Aorta (tissue), 5 donors: ENCODE data around the gene GGA2. TPM values are rescaled to one million over a fixed set of nuclear protein-coding genes. Genes with fewer than 3 reads are reported as not detected.

Experiments
- ATAC-seq: fragments of 200-7000 bp; cut with Tn5 transposase; one replicate; pipeline ENCODE4 v1.9.1; 2022; ENCODE audit warnings: moderate library complexity; ENCODE audit not compliant: low FRiP score
- DNase-seq, 2 donors: peaks; one replicate each; pipeline ENCODE4 v3.0.0-alpha.2; 2020
- H3K27ac ChIP-seq, 2 donors: one replicate each; pipeline ENCODE4 v1.5.1; 2013; ENCODE audit warnings: low read length in 2 of 2, mild to moderate bottlenecking in 2 of 2, moderate library complexity in 2 of 2, control low read depth in 1 of 2, inconsistent platforms in 1 of 2, low read depth in 1 of 2
- H3K27me3 ChIP-seq, 2 donors: one replicate each; pipeline ENCODE4 v1.6.1; 2013; ENCODE audit warnings: control low read depth in 1 of 2, low read length in 1 of 2, mild to moderate bottlenecking in 1 of 2, moderate library complexity in 1 of 2; ENCODE audit not compliant: insufficient read depth in 2 of 2, control insufficient read depth in 1 of 2
- H3K36me3 ChIP-seq, 2 donors: one replicate each; pipeline ENCODE4 v1.6.1; 2013; ENCODE audit warnings: control low read depth in 1 of 2, low read length in 1 of 2, mild to moderate bottlenecking in 1 of 2; ENCODE audit not compliant: insufficient read depth in 2 of 2, control insufficient read depth in 1 of 2
- H3K4me1 ChIP-seq, 2 donors: one replicate each; pipeline ENCODE4 v1.6.1; 2013; ENCODE audit warnings: low read length in 2 of 2, control low read depth in 1 of 2, mild to moderate bottlenecking in 1 of 2, moderate library complexity in 1 of 2; ENCODE audit not compliant: insufficient read depth in 2 of 2, control insufficient read depth in 1 of 2
- H3K4me3 ChIP-seq, 2 donors: one replicate each; pipeline ENCODE4 v1.5.1; 2013; ENCODE audit warnings: low read length in 2 of 2, control low read depth in 1 of 2, mild to moderate bottlenecking in 1 of 2
- H3K9me3 ChIP-seq: one replicate; pipeline ENCODE4 v1.6.1; 2013; ENCODE audit warnings: mild to moderate bottlenecking, low read length; ENCODE audit not compliant: control insufficient read depth
- WGBS, 2 donors: extraction: QIAGEN DNeasy Blood & Tissue Kit; methylation state at CpG; one replicate each; pipeline ENCODE4 v1.1.7; 2013; 5-methylcytosine and 5-hydroxymethylcytosine counted together
- intact Hi-C, 2 donors: fragments of 100-400 bp; cut with DNase I; formaldehyde crosslinking; loops; one replicate each; pipeline versions ENCODE4 v1.14.2 to v1.15.0; 2022
- polyA plus RNA-seq, 2 donors: library from polyadenylated mRNA; stranded (reverse); fragments of 200-250 nt; gene quantifications; one replicate each; pipeline ENCODE4 v1.2.3, GENCODE V29; 2013
- total RNA-seq, 2 donors: library from RNA; stranded (reverse); fragmentation: NEBNext Ultra II Directional; extraction: Animal tissue kit (Norgen Biotek cat#: 25700); gene quantifications; one replicate each; pipeline ENCODE4 v1.2.1, GENCODE V29; 2021
- donor health status: healthy with polysubstance abuse.
- donor health status: Bipolar disorder and iron deficiency.
- donor health status: DM: no; HTN: no; CAD: no.
- donor health status: DM: no; HTN: no; CAD: no.
- donor health status: DM: yes; HTN: yes; CAD: no.

Gene GGA2
- total and polyA plus RNA-seq, 4 donors: 12.0 to 84.9 (median 33.1) TPM

DNA sequence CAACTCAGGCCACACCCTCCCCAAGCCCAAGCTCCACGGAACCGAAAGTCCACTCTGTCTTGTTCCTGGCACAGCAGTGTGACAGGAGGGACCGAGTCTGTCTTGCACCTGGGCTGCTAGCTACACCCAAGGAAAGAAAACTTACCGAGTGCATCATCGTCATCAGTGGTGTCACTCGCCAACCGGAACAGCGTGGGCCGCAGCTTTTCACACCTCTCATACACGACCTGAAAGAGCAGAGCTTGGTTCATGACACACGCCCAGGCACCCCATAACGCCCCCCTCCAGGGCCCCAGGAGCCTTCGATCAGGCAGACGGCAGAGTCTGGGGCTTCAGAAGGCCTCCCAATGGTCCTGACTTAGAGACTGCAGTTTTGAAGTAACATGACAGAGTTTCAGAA is 27.5 kb downstream of the GGA2 start:
- ATAC-seq (no peak), DNase-seq (peak in 1 of 2 donors; percentile 54)
- Histone ChIP-seq H3K9me3 (no peaks in the 10 kb centered on the region), H3K4me3 (no peak overlapping the region), H3K36me3 (peaks cover 0 to 21% of the 10 kb centered on the region in 2 donors), H3K4me1 (no peaks in the 10 kb centered on the region), H3K27ac (no peak overlapping the region), H3K27me3 (no peaks in the 10 kb centered on the region)
- WGBS, 2 donors: 84 to 90% methylated on average over 14 of the region's 14 CpGs
- intact Hi-C loops: no loop called here

DNA sequence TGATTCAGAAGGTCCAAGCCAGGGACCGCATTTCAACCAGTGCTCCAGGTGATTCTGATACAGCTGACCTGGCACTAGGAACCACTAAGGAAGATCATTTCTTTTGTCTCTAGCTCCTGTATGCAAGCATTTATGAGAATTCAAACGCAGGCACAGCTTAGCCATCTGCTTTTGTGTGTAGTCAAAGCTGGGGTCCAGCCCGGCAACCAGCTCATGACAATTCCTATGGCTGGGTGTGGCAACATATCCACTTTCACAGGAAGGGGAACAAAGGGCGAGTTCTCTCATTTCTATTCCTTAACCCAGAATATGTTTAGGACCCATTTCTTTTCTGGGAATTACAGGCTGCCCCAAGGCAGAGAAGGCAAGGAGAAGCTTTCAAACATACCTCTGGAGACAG is 30.0 kb downstream of the GGA2 start:
- Histone ChIP-seq H3K36me3 (peaks cover 0 to 14% of the 10 kb centered on the region in 2 donors), H3K27ac (no peak overlapping the region), H3K9me3 (no peaks in the 10 kb centered on the region), H3K27me3 (no peaks in the 10 kb centered on the region), H3K4me3 (no peak overlapping the region), H3K4me1 (no peaks in the 10 kb centered on the region)
- ATAC-seq (no peak), DNase-seq (peak in 1 of 2 donors; percentile 21)
- intact Hi-C loops: no loop called here
- 93 to 94% methylated on average over 4 of the region's 4 CpGs for WGBS, 2 donors

DNA sequence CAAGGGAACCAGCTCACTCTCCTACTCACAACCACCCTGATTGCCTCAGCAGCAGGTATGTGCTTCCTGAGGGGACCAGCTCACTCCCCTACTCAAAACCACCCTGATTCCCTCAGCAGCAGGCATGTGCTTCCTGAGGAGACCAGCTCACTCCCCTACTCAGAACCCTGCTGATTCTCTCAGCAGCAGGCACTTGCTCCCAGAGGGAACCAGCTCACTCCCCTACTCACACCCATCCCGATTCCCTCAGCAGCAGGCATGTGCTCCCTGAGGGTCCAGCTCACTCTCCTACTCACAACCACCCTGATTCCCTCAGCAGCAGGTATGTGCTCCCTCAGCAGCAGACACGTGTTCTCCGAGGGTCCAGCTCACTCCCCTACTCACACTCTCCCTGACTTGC is 31.2 kb downstream of the GGA2 start:
- intact Hi-C loops: no loop called here

DNA sequence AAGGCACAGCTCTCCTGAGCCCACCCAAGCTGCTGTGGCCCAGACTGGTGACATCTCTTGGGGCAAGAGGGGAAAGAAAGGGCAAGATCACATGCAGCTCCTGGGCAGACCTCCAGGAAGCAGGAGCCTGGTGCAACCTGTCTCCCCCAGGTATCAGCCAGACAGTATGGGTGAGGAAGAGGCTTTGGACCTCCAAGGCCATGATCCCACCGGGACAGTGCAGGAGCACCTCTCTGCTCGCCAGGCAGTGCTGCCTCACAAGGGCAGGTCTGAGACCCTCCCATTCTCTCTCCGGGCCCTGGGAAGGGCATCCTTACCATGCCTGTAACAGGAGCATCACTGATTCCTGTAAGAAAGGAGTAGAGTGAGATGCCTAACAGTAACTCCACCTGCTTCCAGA is 31.7 kb downstream of the GGA2 start:
- no peaks in the 10 kb centered on the region for H3K9me3 ChIP-seq
- DNase-seq (peak in 1 of 2 donors; percentile 50), ATAC-seq (peak; percentile 45)
- H3K27me3 ChIP-seq: no peaks in the 10 kb centered on the region
- H3K4me3 ChIP-seq: no peak overlapping the region
- WGBS, 2 donors: 91 to 98% methylated on average over 3 of the region's 3 CpGs
- intact Hi-C loops: no loop called here
- no peak overlapping the region for H3K27ac ChIP-seq
- no peaks in the 10 kb centered on the region for H3K4me1 ChIP-seq
- H3K36me3 ChIP-seq: peaks cover 0 to 15% of the 10 kb centered on the region in 2 donors

More for the DNA sequence above, 31.2 kb downstream of the GGA2 start:
- Histone ChIP-seq H3K9me3 (no peaks in the 10 kb centered on the region), H3K4me3 (no peak overlapping the region), H3K36me3 (peaks cover 0 to 13% of the 10 kb centered on the region in 2 donors), H3K4me1 (no peaks in the 10 kb centered on the region), H3K27me3 (no peaks in the 10 kb centered on the region), H3K27ac (no peak overlapping the region)
- 90 to 91% methylated on average over 3 of the region's 3 CpGs for WGBS, 2 donors
- no peak for ATAC-seq
- DNase-seq: no peak

DNA sequence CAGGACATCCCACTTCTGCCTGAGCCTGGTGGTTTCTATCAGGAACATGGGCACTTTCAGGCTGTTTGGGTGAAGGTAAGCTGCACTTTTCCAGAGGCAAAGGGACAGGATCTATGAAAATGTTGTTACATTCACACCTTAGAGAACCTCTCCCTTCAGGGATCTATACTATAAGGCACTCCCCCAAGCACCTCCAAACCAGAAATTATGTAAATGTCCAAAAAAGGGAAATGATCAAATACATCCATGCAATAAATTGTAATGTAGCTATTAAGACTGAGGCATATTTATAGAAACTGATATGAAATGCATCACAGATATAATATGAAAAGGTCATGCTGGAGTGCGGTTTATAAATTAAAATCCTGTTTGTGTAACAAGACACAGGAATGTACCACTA is 34.0 kb downstream of the GGA2 start:
- Histone ChIP-seq H3K27me3 (no peaks in the 10 kb centered on the region), H3K36me3 (peaks cover 0 to 15% of the 10 kb centered on the region in 2 donors), H3K9me3 (no peaks in the 10 kb centered on the region), H3K4me3 (no peak overlapping the region), H3K4me1 (no peaks in the 10 kb centered on the region), H3K27ac (no peak overlapping the region)
- WGBS, 2 donors: 75 to 82% methylated on average over 1 of the region's 1 CpG
- intact Hi-C loops: no loop called here
- DNase-seq (no peak), ATAC-seq (no peak)

DNA sequence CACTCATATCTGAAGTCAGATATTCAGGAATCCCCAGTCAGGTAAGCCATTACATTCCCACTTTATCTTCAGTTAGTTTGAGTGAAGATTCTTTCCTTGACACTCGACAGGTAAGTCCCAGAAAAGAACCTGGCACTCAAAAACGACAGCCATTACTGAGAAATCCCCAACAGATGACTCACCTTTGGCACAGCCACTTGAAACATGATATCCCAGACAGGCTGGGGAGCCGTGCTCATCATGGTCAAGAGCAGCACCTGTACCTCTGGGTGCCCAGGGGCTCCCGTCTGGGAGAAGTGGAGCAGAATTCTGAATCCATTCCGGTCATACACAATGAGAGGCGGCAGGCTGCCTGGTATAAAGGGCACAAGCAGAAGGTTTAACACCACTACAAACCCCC is 40.5 kb downstream of the GGA2 start:
- intact Hi-C loops: no loop called here
- DNase-seq (no peak), ATAC-seq (no peak)

DNA sequence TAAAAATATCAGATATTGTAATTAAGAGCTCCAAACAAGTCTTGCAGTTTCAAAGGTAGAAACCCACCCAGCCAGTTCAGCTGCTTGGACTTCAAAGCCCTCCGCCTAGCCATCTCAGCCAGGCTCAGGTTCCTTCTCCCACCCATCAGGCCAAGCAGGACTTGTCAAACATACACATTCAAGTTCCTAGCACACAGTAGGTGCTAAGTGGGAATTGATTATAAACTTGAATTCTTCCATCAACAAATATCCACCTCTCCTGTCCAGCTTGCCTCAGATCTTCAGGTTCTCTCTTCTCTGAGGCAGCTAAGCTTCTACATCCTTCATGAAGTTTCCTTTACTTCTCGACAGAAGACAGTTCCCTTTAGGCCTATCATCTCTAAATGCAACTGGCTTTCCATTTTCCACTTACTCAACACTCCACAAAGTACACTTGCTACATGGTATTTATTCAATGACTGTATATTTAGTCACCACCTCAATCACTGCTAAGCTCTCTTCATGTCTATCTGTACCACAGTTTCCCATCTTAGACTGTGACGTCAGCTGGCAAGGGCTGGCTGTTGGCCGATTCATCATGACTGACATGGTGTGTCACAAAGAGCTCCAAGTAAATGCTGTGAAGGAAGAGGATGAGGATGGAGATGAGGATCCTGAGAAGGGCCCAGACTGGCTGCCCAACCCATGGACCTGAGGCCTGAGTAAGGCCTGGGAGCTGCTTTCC is 44.0 kb downstream of the GGA2 start:
- Histone ChIP-seq H3K36me3 (peaks cover 5 to 10% of the 10 kb centered on the region in 2 donors), H3K4me3 (no peak overlapping the region), H3K9me3 (no peaks in the 10 kb centered on the region), H3K27me3 (no peaks in the 10 kb centered on the region), H3K27ac (no peak overlapping the region), H3K4me1 (peaks cover 0 to 2% of the 10 kb centered on the region in 2 donors)
- no peak for ATAC-seq
- WGBS, 2 donors: 67 to 78% methylated on average over 4 of the region's 4 CpGs
- DNase-seq: peak; percentile 53 to 75
- intact Hi-C loops: no loop called here

More for the DNA sequence above, 40.5 kb downstream of the GGA2 start:
- Histone ChIP-seq H3K36me3 (peaks cover 5 to 12% of the 10 kb centered on the region in 2 donors), H3K4me3 (no peak overlapping the region), H3K27ac (no peak overlapping the region), H3K9me3 (no peaks in the 10 kb centered on the region), H3K4me1 (peaks cover 0 to 2% of the 10 kb centered on the region in 2 donors), H3K27me3 (no peaks in the 10 kb centered on the region)
- 46 to 61% methylated on average over 6 of the region's 6 CpGs for WGBS, 2 donors

DNA sequence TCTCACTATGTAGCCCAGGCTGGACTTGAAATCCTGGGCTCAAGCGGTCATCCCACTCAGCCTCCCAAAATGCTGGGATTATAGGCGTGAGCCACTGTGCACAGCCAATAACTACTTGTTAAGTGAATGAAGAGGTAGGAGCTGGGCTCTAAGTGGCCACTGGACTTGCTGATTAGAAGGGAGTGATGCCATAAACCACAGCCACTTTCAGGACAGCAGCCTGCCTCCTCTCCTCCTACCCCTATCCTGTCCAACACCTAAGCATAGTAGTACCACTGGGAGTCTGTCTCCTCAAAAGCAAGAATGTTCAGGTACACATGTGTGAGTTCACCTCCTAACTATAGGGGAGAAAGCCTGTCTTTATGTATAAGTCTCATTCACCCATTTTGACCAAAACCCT is 45.1 kb downstream of the GGA2 start:
- WGBS, 2 donors: 97 to 98% methylated on average over 2 of the region's 2 CpGs

DNA sequence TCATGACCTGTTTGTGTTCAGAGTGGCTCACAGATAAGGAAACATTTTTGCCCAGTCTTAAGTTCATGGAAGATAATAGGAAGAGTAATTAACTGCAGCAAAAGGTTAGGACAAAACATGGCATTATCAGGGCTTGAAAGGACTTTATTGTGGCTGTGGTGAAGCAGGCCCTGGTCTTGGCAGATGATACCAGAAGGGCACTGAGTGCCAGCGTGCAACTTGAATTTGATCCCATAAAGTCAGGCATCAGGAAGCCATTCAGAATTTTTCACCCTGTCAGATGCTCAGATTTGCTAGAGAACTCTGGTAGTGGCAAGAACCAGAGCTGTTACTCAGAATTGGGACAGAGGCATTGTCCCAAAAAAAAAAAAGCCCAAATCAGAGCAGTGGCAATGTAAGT is 46.1 kb downstream of the GGA2 start:
- Histone ChIP-seq H3K27ac (no peak overlapping the region), H3K4me3 (no peak overlapping the region), H3K36me3 (peaks cover 5 to 10% of the 10 kb centered on the region in 2 donors), H3K27me3 (no peaks in the 10 kb centered on the region), H3K9me3 (no peaks in the 10 kb centered on the region), H3K4me1 (peaks cover 0 to 2% of the 10 kb centered on the region in 2 donors)
- intact Hi-C loops: no loop called here
- DNase-seq (peak in 1 of 2 donors; percentile 5), ATAC-seq (no peak)
- WGBS, 2 donors: 0 to 14% methylated on average over 1 of the region's 1 CpG

More for the DNA sequence above, 45.1 kb downstream of the GGA2 start:
- ATAC-seq: no peak
- Histone ChIP-seq H3K4me3 (no peak overlapping the region), H3K27ac (no peak overlapping the region), H3K4me1 (peaks cover 0 to 2% of the 10 kb centered on the region in 2 donors), H3K9me3 (no peaks in the 10 kb centered on the region), H3K36me3 (peaks cover 5 to 10% of the 10 kb centered on the region in 2 donors), H3K27me3 (no peaks in the 10 kb centered on the region)
- DNase-seq: no peak
- intact Hi-C loops: no loop called here
